Smooth muscle cell (in vitro differentiated cells): Measurements from ENCODE around the gene DHRS7C. TPM values are rescaled to one million over a fixed set of nuclear protein-coding genes. Genes with fewer than 3 reads are reported as not detected.

Experiments used
- DNase-seq: peaks from one replicate; lab custom pipeline; 2025; ENCODE audit not compliant: unreplicated experiment; lab: John Stamatoyannopoulos, UW
- H2AFZ ChIP-seq: fragments of 200-600 bp; sonication (generic); 2 replicates; pipeline ENCODE4 v1.6.0; 2016; ENCODE audit warnings: antibody characterized with exemption, low read depth, mild to moderate bottlenecking
- H3F3A ChIP-seq: fragments of 200-600 bp; sonication (generic); 2 replicates; pipeline ENCODE4 v1.6.0; 2017; ENCODE audit warnings: antibody characterized with exemption, low read depth
- H3K27ac ChIP-seq: fragments of 200-600 bp; sonication (generic); 2 replicates; pipeline ENCODE4 v1.5.1; 2016; ENCODE audit warnings: low read depth, mild to moderate bottlenecking
- H3K27me3 ChIP-seq: fragments of 200-600 bp; sonication (generic); 2 replicates; pipeline ENCODE4 v1.6.1; 2016; ENCODE audit warnings: low read depth, mild to moderate bottlenecking
- H3K36me3 ChIP-seq: fragments of 200-600 bp; sonication (generic); 2 replicates; pipeline ENCODE4 v1.5.1; 2016; ENCODE audit warnings: low read depth
- H3K4me1 ChIP-seq: fragments of 200-600 bp; sonication (generic); 2 replicates; pipeline ENCODE4 v1.5.1; 2016; ENCODE audit warnings: low read depth
- H3K4me2 ChIP-seq: fragments of 200-600 bp; sonication (generic); 2 replicates; pipeline ENCODE4 v1.6.0; 2016; ENCODE audit warnings: mild to moderate bottlenecking
- H3K4me3 ChIP-seq: fragments of 200-600 bp; sonication (generic); 2 replicates; pipeline ENCODE4 v1.5.1; 2016; ENCODE audit warnings: mild to moderate bottlenecking
- H3K79me2 ChIP-seq: fragments of 200-600 bp; sonication (generic); 2 replicates; pipeline ENCODE4 v1.6.0; 2016; ENCODE audit warnings: low read depth, mild to moderate bottlenecking
- H3K9ac ChIP-seq: fragments of 200-600 bp; sonication (generic); 2 replicates; pipeline ENCODE4 v1.6.0; 2016; ENCODE audit warnings: low read depth
- H3K9me3 ChIP-seq: fragments of 200-600 bp; sonication (generic); replicated peaks from 2 replicates; pipeline ENCODE4 v1.5.1; 2016; ENCODE audit warnings: low read depth
- H4K20me1 ChIP-seq: fragments of 200-600 bp; sonication (generic); 2 replicates; pipeline ENCODE4 v1.6.0; 2016; ENCODE audit warnings: low read depth
- CTCF ChIP-seq: fragments of 200-600 bp; sonication (generic); IDR thresholded peaks from 2 replicates; pipeline ENCODE4 v1.5.1; 2017; ENCODE audit warnings: borderline replicate concordance, mild to moderate bottlenecking, antibody characterized with exemption; ENCODE audit not compliant: insufficient read depth, poor library complexity, severe bottlenecking
- WGBS: methylation state at CpG from one replicate; pipeline ENCODE4 v1.1.7; 2016; ENCODE audit warnings: low lambda C conversion rate; 5-methylcytosine and 5-hydroxymethylcytosine counted together
- polyA plus RNA-seq: library from polyadenylated mRNA; unstranded; fragments of >200 nt; fragmentation: Nextera tagmentation; extraction: Ambion mirVana; gene quantifications from 2 replicates; pipeline ENCODE4 v1.2.1, GENCODE V29; 2016
- total RNA-seq: library from RNA; depleted of rRNA; stranded (reverse); fragments of >200 nt; gene quantifications from 2 replicates; pipeline ENCODE4 v1.2.3, GENCODE V29; 2014

DHRS7C gene
- total and polyA plus RNA-seq, 2 experiments from 2014 or later, result not detected

DNA sequence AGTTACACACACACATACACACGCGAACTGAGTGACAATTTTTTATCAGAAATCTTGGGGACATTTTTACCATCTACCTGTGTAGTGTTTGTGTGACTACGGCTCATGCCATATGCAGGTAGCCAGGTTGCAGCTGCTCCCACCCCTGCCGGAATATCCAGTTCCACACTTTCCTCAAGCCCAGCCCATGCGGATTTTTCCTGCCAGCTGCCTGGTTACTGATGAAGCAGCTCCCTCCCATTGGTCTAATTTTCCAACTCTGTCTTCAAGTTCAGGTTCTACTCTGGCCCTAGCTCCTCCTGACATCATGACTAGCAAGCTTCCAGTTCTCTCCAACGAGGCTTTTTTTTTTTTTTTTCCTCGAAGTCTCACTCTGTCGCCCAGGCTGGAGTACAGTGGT, 25.7 kb upstream of the DHRS7C start:
- Histone ChIP-seq H3K4me3 (no peak overlapping the region), H3K9me3 (no peaks in the 10 kb centered on the region), H3K79me2 (no peaks in the 10 kb centered on the region), H2AFZ (no peak overlapping the region), H3F3A (no peaks in the 10 kb centered on the region), H3K36me3 (no peaks in the 10 kb centered on the region), H3K4me1 (no peaks in the 10 kb centered on the region), H3K4me2 (no peak overlapping the region), H3K27me3 (no peaks in the 10 kb centered on the region), H3K27ac (no peak overlapping the region), H4K20me1 (no peaks in the 10 kb centered on the region), H3K9ac (no peak overlapping the region)
- DNase-seq, result no peak
- no peak for TF ChIP-seq CTCF
- 70% methylated on average over 8 of the region's 8 CpGs for WGBS

- Histone ChIP-seq H3K27me3 (no peaks in the 10 kb centered on the region), H3F3A (no peaks in the 10 kb centered on the region), H2AFZ (no peak overlapping the region), H3K4me1 (no peaks in the 10 kb centered on the region), H3K27ac (no peak overlapping the region), H3K9ac (no peak overlapping the region), H3K9me3 (no peaks in the 10 kb centered on the region), H3K4me2 (no peak overlapping the region), H3K4me3 (no peak overlapping the region), H3K79me2 (no peaks in the 10 kb centered on the region), H3K36me3 (no peaks in the 10 kb centered on the region), H4K20me1 (no peaks in the 10 kb centered on the region)
- TF ChIP-seq CTCF, result no peak
- WGBS, result 89% methylated on average over 10 of the region's 10 CpGs
- no peak for DNase-seq
These were observed 25.1 kb upstream of the DHRS7C start for GRCh38 chr17:9816472-9816871.

DNA sequence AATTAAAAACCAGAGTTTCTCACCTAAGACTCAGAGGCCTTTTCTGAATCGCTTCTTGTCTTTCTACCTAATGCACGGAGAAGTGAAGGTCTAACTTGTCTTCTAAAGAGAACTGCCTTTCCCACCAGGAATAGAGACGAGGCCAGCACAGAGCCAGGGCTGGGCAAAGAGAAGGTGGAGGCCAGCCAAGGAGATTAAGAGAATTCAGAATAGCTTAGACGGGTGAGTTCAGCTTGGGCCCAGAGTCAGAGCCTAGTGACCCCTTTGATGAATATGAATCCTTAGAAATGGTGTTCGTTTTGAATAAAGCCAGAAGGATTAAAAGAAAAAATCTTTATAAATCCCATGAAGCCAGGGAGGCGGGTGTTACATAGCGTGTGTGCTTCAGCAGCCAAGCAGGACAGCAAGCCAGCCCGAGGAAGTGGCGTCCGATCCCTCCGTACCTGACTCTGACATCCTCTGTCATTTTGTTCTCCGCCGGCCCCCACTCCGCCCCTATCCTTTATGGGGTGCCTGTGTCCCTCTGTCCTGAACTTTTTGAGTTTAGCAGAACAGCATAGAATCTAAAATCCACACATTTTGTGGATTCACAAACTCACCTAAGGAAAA, 23.0 kb upstream of the DHRS7C start:
- Histone ChIP-seq H3K9me3 (no peaks in the 10 kb centered on the region), H3K4me3 (no peak overlapping the region), H3K36me3 (no peaks in the 10 kb centered on the region), H2AFZ (no peak overlapping the region), H3K9ac (no peak overlapping the region), H3K4me1 (no peaks in the 10 kb centered on the region), H3K4me2 (no peak overlapping the region), H3K79me2 (no peaks in the 10 kb centered on the region), H3F3A (no peaks in the 10 kb centered on the region), H4K20me1 (no peaks in the 10 kb centered on the region), H3K27ac (no peak overlapping the region), H3K27me3 (no peaks in the 10 kb centered on the region)
- no peak for DNase-seq
- no peak for TF ChIP-seq CTCF
- WGBS, result 86% methylated on average over 14 of the region's 14 CpGs

- H3K9ac ChIP-seq, result no peak overlapping the region
- H3K4me2 ChIP-seq, result no peak overlapping the region
- 89% methylated on average over 9 of the region's 9 CpGs for WGBS
- H3K27me3 ChIP-seq, result no peaks in the 10 kb centered on the region
- DNase-seq, result no peak
- H3K9me3 ChIP-seq, result no peaks in the 10 kb centered on the region
- H3K27ac ChIP-seq, result no peak overlapping the region
- H3K36me3 ChIP-seq, result no peaks in the 10 kb centered on the region
- H2AFZ ChIP-seq, result no peak overlapping the region
- no peak for TF ChIP-seq CTCF
- H3K4me1 ChIP-seq, result no peaks in the 10 kb centered on the region
- no peaks in the 10 kb centered on the region for H3K79me2 ChIP-seq
- no peaks in the 10 kb centered on the region for H3F3A ChIP-seq
- H3K4me3 ChIP-seq, result no peak overlapping the region
- H4K20me1 ChIP-seq, result no peaks in the 10 kb centered on the region
These were observed 21.8 kb upstream of the DHRS7C start for GRCh38 chr17:9813166-9813565.
